Activated naive CD4-positive, alpha-beta T cell (primary cell): Measurements from ENCODE around the gene DDX27.

ENCODE experiments used
- DNase-seq, 4 experiments: peaks; one replicate each; lab custom pipeline; 2025; lab: John Stamatoyannopoulos, UW

DDX27 gene

DNA sequence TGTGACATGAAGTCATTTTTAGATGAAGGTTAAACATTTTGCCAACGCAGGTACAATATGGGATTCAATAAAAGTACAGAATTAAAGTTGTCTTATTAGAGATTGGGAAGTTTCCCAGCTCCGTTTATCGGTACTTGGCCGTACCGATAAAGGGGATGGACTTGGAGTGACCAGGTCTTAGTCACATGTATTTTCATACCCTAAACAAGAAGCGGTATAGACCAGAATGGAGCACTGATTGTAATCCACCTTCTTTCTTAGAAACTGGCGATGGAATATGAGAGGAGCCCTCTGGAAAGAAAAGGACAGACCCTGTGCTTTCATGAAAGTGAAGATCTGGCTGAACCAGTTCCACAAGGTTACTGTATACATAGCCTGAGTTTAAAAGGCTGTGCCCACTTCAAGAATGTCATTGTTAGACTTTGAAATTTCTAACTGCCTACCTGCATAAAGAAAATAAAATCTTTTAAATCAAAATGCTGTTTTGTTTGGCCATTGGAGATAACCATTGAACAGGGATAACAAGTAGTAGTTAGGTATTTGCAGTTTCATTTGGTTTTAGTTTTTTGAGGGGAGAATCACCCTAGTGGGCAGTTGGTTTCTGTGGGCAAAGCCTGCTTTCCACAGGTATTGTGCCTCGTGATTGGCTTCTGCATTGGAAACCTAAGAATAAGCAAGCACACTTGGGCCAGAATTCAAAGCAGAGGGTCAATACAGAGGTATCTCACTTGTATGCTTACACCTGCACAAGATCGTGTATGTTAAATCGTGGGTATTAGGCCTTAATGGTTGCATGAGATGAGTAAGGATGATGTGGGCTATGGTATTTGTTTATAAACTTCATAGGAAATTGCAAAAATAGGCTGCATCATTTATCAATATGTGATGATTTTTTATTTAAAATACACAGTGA lies 69.8 kb downstream of the DDX27 start:
- no peak for DNase-seq

DNA sequence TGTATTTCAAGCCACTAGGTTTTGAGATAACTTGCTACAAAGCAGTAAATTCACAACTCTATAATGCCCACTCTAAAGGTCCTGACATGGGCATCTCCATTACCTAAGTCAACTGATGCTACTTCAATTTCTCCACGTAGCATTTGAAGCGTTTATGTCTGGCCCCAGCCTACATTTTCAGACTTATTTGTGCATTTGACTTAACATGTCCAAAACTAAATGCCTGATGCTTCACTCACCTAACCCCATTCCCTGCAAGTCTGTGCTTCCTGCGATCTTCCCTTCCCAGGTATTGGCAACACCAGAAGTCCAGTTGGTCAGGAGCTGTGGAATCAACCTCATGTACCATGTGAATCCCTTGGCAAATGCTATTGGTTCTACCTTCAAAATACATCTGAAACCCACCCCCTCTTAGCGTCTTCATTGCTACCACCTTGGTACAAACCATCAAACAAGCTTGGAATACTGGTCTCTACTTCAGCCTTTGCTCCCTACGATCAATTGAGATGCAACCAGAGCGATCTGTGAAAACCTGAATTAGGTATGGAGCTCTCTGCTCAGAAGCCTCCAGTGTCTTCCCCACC lies 71.5 kb downstream of the DDX27 start:
- DNase-seq: no peak

DNA sequence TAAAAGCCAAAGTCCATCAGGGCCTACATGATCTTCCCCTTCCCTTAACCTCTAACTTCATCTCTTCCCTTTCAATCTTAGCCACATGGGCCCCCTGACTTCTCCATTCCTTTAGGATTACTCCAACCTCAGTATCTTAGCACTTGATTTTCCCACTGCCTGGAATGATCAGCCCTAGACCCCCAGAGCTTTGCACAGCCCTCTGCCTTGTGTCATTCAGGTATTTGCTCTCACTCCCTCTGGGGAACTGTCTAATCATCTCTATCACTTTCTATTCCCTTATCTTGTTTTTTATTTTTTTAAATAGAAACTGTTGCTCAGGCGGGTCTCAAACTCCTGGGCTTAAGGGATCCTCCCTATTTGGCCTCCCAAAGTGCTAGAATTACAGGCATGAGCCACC lies 72.0 kb downstream of the DDX27 start:
- DNase-seq: no peak

DNA sequence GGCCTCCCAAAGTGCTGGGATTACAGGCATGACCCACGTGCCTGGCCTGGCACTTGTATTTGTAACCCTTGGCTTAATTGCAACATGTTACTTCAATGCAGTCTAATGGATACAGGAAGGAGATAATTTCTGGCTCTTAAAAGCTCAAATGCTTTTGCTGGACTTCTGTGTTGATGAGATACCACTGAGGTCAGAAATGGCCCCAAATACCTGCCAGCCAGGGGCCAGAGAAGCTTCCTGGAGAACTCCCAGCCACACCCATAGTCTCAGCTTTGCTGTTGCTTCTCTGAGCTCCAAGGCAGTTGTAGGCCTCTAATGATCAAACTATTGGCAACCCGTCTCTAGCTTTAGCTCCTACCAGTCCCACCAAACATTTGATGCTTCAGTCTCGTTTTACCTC lies 72.8 kb downstream of the DDX27 start:
- no peak for DNase-seq

DNA sequence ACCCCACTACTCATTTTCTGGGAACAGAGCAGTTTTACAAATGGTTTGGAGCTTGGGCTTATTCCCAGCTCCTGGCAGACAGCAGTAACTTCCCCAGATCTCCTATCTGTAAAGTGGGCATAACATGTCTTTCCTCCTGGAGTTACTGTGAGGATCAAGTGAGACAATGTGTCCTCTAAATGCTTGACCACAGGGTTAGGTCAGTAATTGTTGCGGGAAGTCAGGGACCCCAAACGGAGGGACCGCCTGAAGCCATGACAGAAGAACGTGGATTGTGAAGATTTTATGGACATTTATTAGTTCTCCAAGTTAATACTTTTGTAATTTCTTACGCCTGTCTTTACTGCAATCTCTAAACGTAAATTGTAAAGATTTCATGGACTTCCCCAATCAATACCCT lies 73.9 kb downstream of the DDX27 start:
- DNase-seq: no peak
